Mesenchymal stem cell (in vitro differentiated cells and primary cell): Measurements from ENCODE around the gene FKTN.

Experiments used
- DNase-seq: peaks from one replicate; pipeline ENCODE4 v3.0.0-alpha.2; 2013
- H2AFZ ChIP-seq: one replicate; pipeline ENCODE4 v1.6.1; 2013; ENCODE audit warnings: low read depth, mild to moderate bottlenecking, control low read depth, inconsistent platforms, low read length, moderate library complexity
- H2AK5ac ChIP-seq: 2 replicates; pipeline ENCODE4 v1.6.1; 2013; ENCODE audit warnings: low read length, moderate library complexity, mild to moderate bottlenecking, inconsistent platforms; ENCODE audit not compliant: severe bottlenecking
- H2BK120ac ChIP-seq: one replicate; pipeline ENCODE4 v1.6.1; 2013; ENCODE audit warnings: low read depth, mild to moderate bottlenecking, inconsistent platforms, low read length, moderate library complexity
- H2BK12ac ChIP-seq, 2 experiments: one replicate each; pipeline ENCODE4 v1.6.1; 2013; ENCODE audit warnings: inconsistent platforms in 2 of 2, low read length in 2 of 2, mild to moderate bottlenecking in 2 of 2, moderate library complexity in 2 of 2, control low read depth in 1 of 2
- H2BK15ac ChIP-seq: one replicate; pipeline ENCODE4 v1.6.1; 2013; ENCODE audit warnings: mild to moderate bottlenecking, low read depth, inconsistent platforms; ENCODE audit not compliant: poor library complexity, severe bottlenecking
- H2BK5ac ChIP-seq: 2 replicates; pipeline ENCODE4 v1.6.1; 2013; ENCODE audit warnings: low read depth, mild to moderate bottlenecking, low read length, control low read depth, inconsistent platforms; ENCODE audit not compliant: poor library complexity, severe bottlenecking
- H3K14ac ChIP-seq, 2 experiments: one replicate each; pipeline ENCODE4 v1.6.1; 2013; ENCODE audit warnings: inconsistent platforms in 2 of 2, low read length in 2 of 2, control low read depth in 1 of 2, mild to moderate bottlenecking in 1 of 2, moderate library complexity in 1 of 2
- H3K18ac ChIP-seq, 2 experiments: one replicate each; pipeline ENCODE4 v1.6.1; 2013; ENCODE audit warnings: inconsistent platforms in 2 of 2, low read length in 2 of 2, control low read depth in 1 of 2, low read depth in 1 of 2, mild to moderate bottlenecking in 1 of 2
- H3K23ac ChIP-seq, 2 experiments: one replicate each; pipeline ENCODE4 v1.6.1; 2013; ENCODE audit warnings: inconsistent platforms in 2 of 2, low read length in 2 of 2, mild to moderate bottlenecking in 2 of 2, moderate library complexity in 2 of 2, control low read depth in 1 of 2
- H3K27ac ChIP-seq: 2 replicates; pipeline ENCODE4 v1.5.1; 2013; ENCODE audit warnings: mild to moderate bottlenecking, moderate library complexity, low read length, control low read depth, inconsistent platforms; ENCODE audit not compliant: poor library complexity, severe bottlenecking
- H3K27me3 ChIP-seq, 2 experiments: 2 replicates each; pipeline versions ENCODE4 v1.6.1 to v1.7.0; 2013; ENCODE audit warnings: low read length in 2 of 2, mild to moderate bottlenecking in 2 of 2, moderate library complexity in 2 of 2, control low read depth in 1 of 2, inconsistent platforms in 1 of 2; ENCODE audit not compliant: control insufficient read depth in 1 of 2, insufficient read depth in 1 of 2
- H3K36me3 ChIP-seq, 2 experiments: 2 replicates each; pipeline versions ENCODE4 v1.6.1 to v1.7.0; 2013; ENCODE audit warnings: low read length in 2 of 2, control low read depth in 1 of 2, inconsistent platforms in 1 of 2, low read depth in 1 of 2, mild to moderate bottlenecking in 1 of 2; ENCODE audit not compliant: insufficient read depth in 2 of 2, control insufficient read depth in 1 of 2
- H3K4ac ChIP-seq, 2 experiments: one replicate each; pipeline ENCODE4 v1.6.1; 2013; ENCODE audit warnings: inconsistent platforms in 2 of 2, low read length in 2 of 2, mild to moderate bottlenecking in 2 of 2, moderate library complexity in 2 of 2, control low read depth in 1 of 2, low read depth in 1 of 2
- H3K4me1 ChIP-seq: 2 replicates; pipeline ENCODE4 v1.6.1; 2013; ENCODE audit warnings: low read depth, low read length, control low read depth; ENCODE audit not compliant: control insufficient read depth, insufficient read depth
- H3K4me2 ChIP-seq: 2 replicates; pipeline ENCODE4 v1.6.1; 2013; ENCODE audit warnings: low read length, mild to moderate bottlenecking, inconsistent platforms; ENCODE audit not compliant: poor library complexity, severe bottlenecking
- H3K4me3 ChIP-seq, 2 experiments: 2 replicates each; pipeline versions ENCODE4 v1.5.1 to v1.7.0; 2013; ENCODE audit warnings: low read length in 2 of 2, mild to moderate bottlenecking in 2 of 2, control low read depth in 1 of 2, low read depth in 1 of 2; ENCODE audit not compliant: insufficient read depth in 1 of 2
- H3K79me1 ChIP-seq: replicated peaks from 2 replicates; pipeline ENCODE4 v1.6.1; 2013; ENCODE audit warnings: mild to moderate bottlenecking, control low read depth, low read length, inconsistent platforms; ENCODE audit not compliant: poor library complexity, severe bottlenecking
- H3K9ac ChIP-seq: 2 replicates; pipeline ENCODE4 v1.7.0; 2013; ENCODE audit warnings: mild to moderate bottlenecking, low read length, moderate library complexity
- H3K9me3 ChIP-seq: 2 replicates; pipeline ENCODE4 v1.7.0; 2013; ENCODE audit warnings: mild to moderate bottlenecking, low read length; ENCODE audit not compliant: control insufficient read depth
- H4K8ac ChIP-seq: one replicate; pipeline ENCODE4 v1.6.1; 2013; ENCODE audit warnings: inconsistent platforms, mild to moderate bottlenecking, low read length, moderate library complexity
- H4K91ac ChIP-seq: one replicate; pipeline ENCODE4 v1.6.1; 2013; ENCODE audit warnings: mild to moderate bottlenecking, low read length, inconsistent platforms
- WGBS: methylation state at CpG from one replicate; pipeline ENCODE4 v1.1.7; 2013; ENCODE audit warnings: mixed read lengths; 5-methylcytosine and 5-hydroxymethylcytosine counted together

Gene FKTN

DNA sequence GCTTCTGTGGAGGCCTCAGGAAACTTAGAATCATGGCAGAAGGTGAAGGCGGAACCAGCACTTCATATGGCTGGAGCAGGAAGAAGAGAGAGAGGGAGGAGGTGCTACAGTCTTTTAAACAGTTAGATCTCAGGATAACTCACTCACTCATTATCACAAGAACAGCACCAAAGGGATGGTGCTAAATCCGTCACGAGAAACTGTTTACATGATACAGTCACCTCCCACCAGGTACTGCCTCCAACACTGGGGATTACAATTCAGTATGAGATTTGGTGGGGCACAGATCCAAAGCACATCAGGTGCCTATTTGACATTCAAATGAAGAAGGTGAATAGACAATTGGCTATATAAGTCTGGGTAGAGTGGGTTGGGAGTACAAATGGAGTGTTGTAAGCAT, 35.2 kb downstream of the FKTN start:
- H3K36me3 ChIP-seq = peaks cover 7 to 39% of the 10 kb centered on the region in 2 experiments
- H3K79me1 ChIP-seq = peaks cover 15% of the 10 kb centered on the region
- no peaks in the 10 kb centered on the region for H3K4me1 ChIP-seq
- H3K14ac ChIP-seq = no peak overlapping the region
- no peak overlapping the region for H2BK15ac ChIP-seq
- H3K27ac ChIP-seq = no peak overlapping the region
- no peak overlapping the region for H2BK12ac ChIP-seq
- no peak overlapping the region for H2AK5ac ChIP-seq
- no peak overlapping the region for H3K4me2 ChIP-seq
- H3K4me3 ChIP-seq = no peak overlapping the region
- no peak for DNase-seq
- no peak overlapping the region for H3K4ac ChIP-seq
- no peak overlapping the region for H3K18ac ChIP-seq
- no peak overlapping the region for H2AFZ ChIP-seq
- no peak overlapping the region for H3K23ac ChIP-seq
- H2BK5ac ChIP-seq = no peak overlapping the region
- no peak overlapping the region for H4K8ac ChIP-seq
- no peaks in the 10 kb centered on the region for H3K27me3 ChIP-seq
- H3K9me3 ChIP-seq = peaks cover 6% of the 10 kb centered on the region
- 100% methylated on average over 3 of the region's 3 CpGs for WGBS
- no peak overlapping the region for H2BK120ac ChIP-seq
- no peak overlapping the region for H3K9ac ChIP-seq
- no peak overlapping the region for H4K91ac ChIP-seq

DNA sequence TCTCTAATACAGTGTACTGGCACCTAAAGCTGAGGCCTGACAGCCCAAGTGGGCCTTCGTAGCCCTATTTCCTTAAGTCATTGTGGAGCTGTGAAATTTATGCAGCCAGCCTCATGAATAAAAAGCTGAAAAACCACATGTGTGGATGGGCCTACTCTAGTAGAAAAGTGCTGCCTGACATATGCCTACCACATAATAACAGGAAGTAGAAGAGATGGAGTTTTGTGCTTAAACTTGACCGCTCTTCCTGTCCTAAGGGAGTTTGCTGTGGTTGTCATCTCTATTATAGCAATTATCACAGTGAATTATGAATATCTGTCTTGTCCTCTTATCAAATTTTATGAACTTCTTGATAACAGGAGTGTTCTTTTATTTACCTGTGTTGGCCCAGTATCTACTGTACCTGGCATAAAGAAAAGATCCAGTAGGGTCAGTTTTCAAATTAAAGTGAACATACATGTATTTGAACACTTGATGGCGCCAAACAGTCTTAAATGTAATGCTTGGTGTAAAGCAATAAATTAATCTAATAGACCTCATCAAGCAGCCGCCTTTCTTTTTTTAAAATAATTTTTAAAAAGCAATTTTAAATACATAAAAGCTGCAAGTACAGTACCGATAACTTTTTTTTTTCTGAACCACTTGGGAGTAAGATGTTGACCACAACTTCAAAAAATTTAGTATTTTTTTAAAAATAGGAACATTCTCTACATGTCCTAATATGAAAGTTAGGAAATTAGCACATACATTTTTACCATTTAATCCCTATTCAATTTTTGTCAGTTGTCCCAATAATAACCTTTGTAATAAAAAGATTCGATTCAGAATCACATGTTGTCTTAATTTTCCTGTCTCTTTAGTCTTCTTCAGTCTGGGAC, 51.0 kb downstream of the FKTN start:
- Histone ChIP-seq H3K23ac (no peak overlapping the region), H3K27ac (no peak overlapping the region), H3K4me3 (no peak overlapping the region), H3K9me3 (no peaks in the 10 kb centered on the region), H3K79me1 (peaks cover 2% of the 10 kb centered on the region), H4K91ac (no peak overlapping the region), H3K4me1 (no peaks in the 10 kb centered on the region), H2BK120ac (no peak overlapping the region), H2AK5ac (no peak overlapping the region), H3K14ac (no peak overlapping the region), H3K4me2 (no peak overlapping the region), H4K8ac (no peak overlapping the region), H3K36me3 (peaks cover 0 to 13% of the 10 kb centered on the region in 2 experiments), H3K9ac (peak overlapping the region; percentile 44), H3K4ac (no peak overlapping the region), H2BK5ac (no peak overlapping the region), H2AFZ (no peak overlapping the region), H2BK12ac (no peak overlapping the region), H2BK15ac (no peak overlapping the region), H3K27me3 (no peaks in the 10 kb centered on the region), H3K18ac (no peak overlapping the region)
- WGBS = 100% methylated on average over 1 of the region's 6 CpGs
- peak; percentile 63 for DNase-seq

DNA sequence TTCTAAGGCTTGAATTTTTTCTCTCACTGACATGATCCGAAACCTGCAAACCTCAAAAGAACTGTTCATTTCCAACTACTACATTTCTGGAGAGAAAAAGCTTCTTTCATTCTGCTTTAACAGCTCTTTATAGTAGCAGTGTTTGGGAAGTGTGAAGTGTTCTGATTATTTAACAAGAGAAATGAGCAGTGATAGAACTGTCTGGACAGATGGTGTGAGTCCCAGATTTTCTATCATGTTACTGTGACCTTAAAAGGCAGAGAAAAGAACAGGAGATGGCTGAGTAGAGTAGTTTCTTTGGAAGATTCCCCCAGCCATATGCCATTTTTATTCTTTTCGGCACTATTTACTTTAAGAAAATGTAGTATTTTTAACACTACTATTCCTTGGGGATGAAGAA, 63.1 kb downstream of the FKTN start:
- no CpG with 5 or more reads among the region's 2 CpGs for WGBS
- Histone ChIP-seq H3K27me3 (no peaks in the 10 kb centered on the region), H3K18ac (no peak overlapping the region), H4K8ac (no peak overlapping the region), H3K4me1 (no peaks in the 10 kb centered on the region), H2BK12ac (no peak overlapping the region), H4K91ac (no peak overlapping the region), H2AK5ac (no peak overlapping the region), H3K4me2 (no peak overlapping the region), H3K4me3 (no peak overlapping the region), H2AFZ (no peak overlapping the region), H2BK120ac (no peak overlapping the region), H3K4ac (no peak overlapping the region), H3K23ac (no peak overlapping the region), H2BK15ac (no peak overlapping the region), H3K9me3 (no peaks in the 10 kb centered on the region), H2BK5ac (no peak overlapping the region), H3K9ac (no peak overlapping the region), H3K14ac (no peak overlapping the region), H3K79me1 (no peaks in the 10 kb centered on the region), H3K27ac (no peak overlapping the region), H3K36me3 (peaks cover 0 to 13% of the 10 kb centered on the region in 2 experiments)
- no peak for DNase-seq

DNA sequence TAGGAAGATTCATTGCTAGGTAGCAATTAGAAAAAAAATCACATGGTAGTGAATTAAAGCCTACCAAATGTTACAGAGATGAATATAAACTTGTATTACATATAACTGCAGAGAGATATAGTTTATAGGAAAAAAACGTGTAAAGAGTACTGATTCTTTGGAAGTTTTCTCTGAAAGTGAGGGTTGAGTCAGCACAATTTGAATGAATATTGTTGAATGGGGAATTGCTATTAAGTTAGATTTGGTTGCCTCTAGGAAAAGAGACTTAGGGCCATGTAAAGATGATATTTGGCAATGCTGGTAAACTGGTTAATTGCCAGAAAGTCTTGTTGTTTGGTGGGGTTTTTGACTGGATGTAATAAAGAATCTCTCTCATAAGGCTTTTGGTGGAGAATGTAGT, 67.2 kb downstream of the FKTN start:
- no peak overlapping the region for H3K4ac ChIP-seq
- H3K36me3 ChIP-seq = peaks cover 0 to 22% of the 10 kb centered on the region in 2 experiments
- H3K79me1 ChIP-seq = no peaks in the 10 kb centered on the region
- no peaks in the 10 kb centered on the region for H3K27me3 ChIP-seq
- no peak overlapping the region for H3K4me2 ChIP-seq
- H2BK12ac ChIP-seq = no peak overlapping the region
- H3K14ac ChIP-seq = no peak overlapping the region
- H4K91ac ChIP-seq = no peak overlapping the region
- H2BK15ac ChIP-seq = no peak overlapping the region
- H3K27ac ChIP-seq = no peak overlapping the region
- no peak overlapping the region for H2BK5ac ChIP-seq
- H3K4me3 ChIP-seq = no peak overlapping the region
- no peak overlapping the region for H4K8ac ChIP-seq
- H3K4me1 ChIP-seq = no peaks in the 10 kb centered on the region
- no peak overlapping the region for H3K23ac ChIP-seq
- 63% methylated on average over 1 of the region's 1 CpG for whole genome bisulfite sequencing
- H2BK120ac ChIP-seq = no peak overlapping the region
- H2AK5ac ChIP-seq = no peak overlapping the region
- H3K18ac ChIP-seq = no peak overlapping the region
- H2AFZ ChIP-seq = no peak overlapping the region
- no peak overlapping the region for H3K9ac ChIP-seq
- no peak for DNase-seq
- H3K9me3 ChIP-seq = no peaks in the 10 kb centered on the region
